ENCODE measurements around the gene NFYB.

Gene NFYB

GRCh38 chr12:104137902-104138796 lies at the start of gene NFYB:
TSS of gene NFYB (minus strand) at chr12:104138210. CDS start at chr12:104135453, 2,757 bp downstream.
- H3K4me3 ChIP-seq (ENCODE audit: low read depth, low read length), result peak within 1 kb of the TSS; percentile 86
- ChIA-PET POLR2A (interaction anchor here (0.5 to 1.9 kb wide), 11 partner anchors 9 to 181 kb away, joined by 3 to 10 read pairs (median 3); partner anchors contain the start of gene GLT8D2), CTCF (interaction anchor here (0.6 to 1.9 kb wide), 4 partner anchors 29 to 197 kb away, joined by 3 to 5 read pairs (median 3); no protein-coding TSS in a partner anchor)
- DNase-seq (ENCODE audit: low read depth, low spot score), result peak; percentile 87
- TF ChIP-seq, protein P1, sequence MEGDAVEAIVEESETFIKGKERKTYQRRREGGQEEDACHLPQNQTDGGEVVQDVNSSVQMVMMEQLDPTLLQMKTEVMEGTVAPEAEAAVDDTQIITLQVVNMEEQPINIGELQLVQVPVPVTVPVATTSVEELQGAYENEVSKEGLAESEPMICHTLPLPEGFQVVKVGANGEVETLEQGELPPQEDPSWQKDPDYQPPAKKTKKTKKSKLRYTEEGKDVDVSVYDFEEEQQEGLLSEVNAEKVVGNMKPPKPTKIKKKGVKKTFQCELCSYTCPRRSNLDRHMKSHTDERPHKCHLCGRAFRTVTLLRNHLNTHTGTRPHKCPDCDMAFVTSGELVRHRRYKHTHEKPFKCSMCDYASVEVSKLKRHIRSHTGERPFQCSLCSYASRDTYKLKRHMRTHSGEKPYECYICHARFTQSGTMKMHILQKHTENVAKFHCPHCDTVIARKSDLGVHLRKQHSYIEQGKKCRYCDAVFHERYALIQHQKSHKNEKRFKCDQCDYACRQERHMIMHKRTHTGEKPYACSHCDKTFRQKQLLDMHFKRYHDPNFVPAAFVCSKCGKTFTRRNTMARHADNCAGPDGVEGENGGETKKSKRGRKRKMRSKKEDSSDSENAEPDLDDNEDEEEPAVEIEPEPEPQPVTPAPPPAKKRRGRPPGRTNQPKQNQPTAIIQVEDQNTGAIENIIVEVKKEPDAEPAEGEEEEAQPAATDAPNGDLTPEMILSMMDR (IDR thresholded peaks at IDR 0.05; ENCODE audit: insufficient read depth, low read length, missing control alignments), result no peak

GRCh38 chr12:104187446-104188155 lies 49.6 kb upstream of the NFYB start:
- TF ChIP-seq, protein P1 (IDR thresholded peaks at IDR 0.05; ENCODE audit: insufficient read depth, low read length, missing control alignments), result no peak
- ChIA-PET POLR2A (no interaction called here), CTCF (no interaction called here)
- H3K4me3 ChIP-seq (ENCODE audit: low read depth, low read length), result no peak overlapping the region
- DNase-seq (ENCODE audit: low read depth, low spot score), result no peak

GRCh38 chr12:104183443-104183842 lies 45.4 kb upstream of the NFYB start:
- POLR2A ChIA-PET, result no interaction called here

GRCh38 chr12:104182621-104183378 lies 44.8 kb upstream of the NFYB start:
- H3K4me3 ChIP-seq (ENCODE audit: low read depth, low read length), result no peak overlapping the region
- TF ChIP-seq, protein P1 (IDR thresholded peaks at IDR 0.05; ENCODE audit: insufficient read depth, low read length, missing control alignments), result no peak
- ChIA-PET POLR2A (no interaction called here), CTCF (no interaction called here)
- DNase-seq (ENCODE audit: low read depth, low spot score), result no peak

More at GRCh38 chr12:104183443-104183842, 45.4 kb upstream of the NFYB start:
- TF ChIP-seq, protein P1 (IDR thresholded peaks at IDR 0.05; ENCODE audit: insufficient read depth, low read length, missing control alignments), result no peak
- CTCF ChIA-PET, result no interaction called here
- no peak overlapping the region for H3K4me3 ChIP-seq (ENCODE audit: low read depth, low read length)
- no peak for DNase-seq (ENCODE audit: low read depth, low spot score)

- TF ChIP-seq, protein P1 (IDR thresholded peaks at IDR 0.05; ENCODE audit: insufficient read depth, low read length, missing control alignments), result no peak
- H3K4me3 ChIP-seq (ENCODE audit: low read depth, low read length), result no peak overlapping the region
- POLR2A ChIA-PET, result no interaction called here
- DNase-seq (ENCODE audit: low read depth, low spot score), result peak; percentile 73
- CTCF ChIA-PET, result no interaction called here
These were observed 44.1 kb upstream of the NFYB start for GRCh38 chr12:104182144-104182543.
